Measurements from ENCODE around the gene CD2BP2. TPM values are rescaled to one million over a fixed set of nuclear protein-coding genes. Genes with fewer than 3 reads are reported as not detected.
"Not testable (repeated sequence)": the region's sequence is repeated elsewhere in the genome, so short reads cannot be mapped to it uniquely, and the experiment has no call there.

CD2BP2 gene
- total and polyA plus RNA-seq, 2 experiments from 2014 or later, result 38.5 to 50.0 TPM

- Histone ChIP-seq H3K4me1 (ENCODE audit: insufficient read depth) (peaks cover 19% of the 10 kb centered on the region), H4K20me1 (ENCODE audit: insufficient read depth) (no peaks in the 10 kb centered on the region), H3K27me3 (replicated peaks; ENCODE audit: insufficient read depth) (no peaks in the 10 kb centered on the region), H3K9me2 (ENCODE audit: insufficient read depth) (no peaks in the 10 kb centered on the region), H3K9ac (no peak overlapping the region), H3K4me2 (ENCODE audit: unreplicated experiment) (no peak overlapping the region), H2AFZ (no peak overlapping the region), H3K36me3 (ENCODE audit: low read depth) (peaks cover 13% of the 10 kb centered on the region; the same call in 1 of the 2 replicates), H3K79me2 (ENCODE audit: insufficient read depth) (peaks cover 29% of the 10 kb centered on the region), H3K9me3 (ENCODE audit: low read depth) (no peaks in the 10 kb centered on the region), H3F3A (ENCODE audit: insufficient read depth) (peaks cover 17% of the 10 kb centered on the region), H3K27ac (no peak overlapping the region), H3K4me3 (no peak overlapping the region)
- DNase-seq, result no peak
- in situ Hi-C loops (cut with MboI), result no loop called here
- WGBS, 2 experiments (ENCODE audit: low coverage in 1 of 2, low lambda C conversion rate in 2 of 2, missing lambda C conversion rate in 2 of 2), result 87 to 91% methylated on average over 3 of the region's 3 CpGs
- TF ChIP-seq EZH2phosphoT487 (IDR thresholded peaks at IDR 0.05; ENCODE audit: insufficient read depth, low read depth) (no peak), EZH2 (IDR thresholded peaks at IDR 0.05; ENCODE audit: insufficient read depth, poor library complexity, severe bottlenecking) (no peak)
Observed at GRCh38 chr16:30349675-30350074, 5.4 kb downstream of the CD2BP2 start.

DNA sequence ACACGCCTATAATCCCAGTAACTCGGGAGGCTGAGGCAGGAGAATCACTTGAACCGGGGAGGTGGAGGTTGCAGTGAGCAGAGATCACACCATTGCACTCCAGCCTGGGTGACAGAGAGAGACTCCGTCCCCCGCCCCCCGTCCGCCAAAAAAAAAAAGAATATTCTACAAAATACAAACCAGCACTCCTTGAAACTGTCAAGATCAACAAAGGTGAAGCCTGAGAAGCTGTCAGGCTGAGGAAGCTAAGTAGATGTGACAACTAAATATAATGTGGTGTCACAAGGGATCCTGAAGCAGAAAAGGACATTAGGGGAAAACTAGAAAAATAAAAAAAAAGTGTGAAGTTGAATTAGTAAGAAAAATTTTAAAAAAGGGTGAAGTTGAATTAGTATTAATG is 6.2 kb downstream of the CD2BP2 start:
- in situ Hi-C loops (cut with MboI), result no loop called here
- peaks cover 17% of the 10 kb centered on the region for H3F3A ChIP-seq (ENCODE audit: insufficient read depth)
- H3K9me3 ChIP-seq (ENCODE audit: low read depth), result no peaks in the 10 kb centered on the region

GRCh38 chr16:30348113-30348512 is 7.0 kb downstream of the CD2BP2 start:
- no peak overlapping the region for H2AFZ ChIP-seq
- in situ Hi-C loops (cut with MboI), result no loop called here
- H3K27me3 ChIP-seq (replicated peaks; ENCODE audit: insufficient read depth), result no peaks in the 10 kb centered on the region
- TF ChIP-seq EZH2phosphoT487 (IDR thresholded peaks at IDR 0.05; ENCODE audit: insufficient read depth, low read depth), result no peak
- no peak for TF ChIP-seq EZH2 (IDR thresholded peaks at IDR 0.05; ENCODE audit: insufficient read depth, poor library complexity, severe bottlenecking)
- no peaks in the 10 kb centered on the region for H3K9me3 ChIP-seq (ENCODE audit: low read depth)
- peaks cover 12% of the 10 kb centered on the region for H3K4me1 ChIP-seq (ENCODE audit: insufficient read depth)
- H3K4me2 ChIP-seq (ENCODE audit: unreplicated experiment), result no peak overlapping the region
- no peak overlapping the region for H3K27ac ChIP-seq
- H3K4me3 ChIP-seq, result no peak overlapping the region
- no peaks in the 10 kb centered on the region for H3K9me2 ChIP-seq (ENCODE audit: insufficient read depth)
- 95 to 98% methylated on average over 8 of the region's 8 CpGs for WGBS, 2 experiments (ENCODE audit: low coverage in 1 of 2, low lambda C conversion rate in 2 of 2, missing lambda C conversion rate in 2 of 2)
- H3K36me3 ChIP-seq (ENCODE audit: low read depth), result peaks cover 13% of the 10 kb centered on the region; the same call in 1 of the 2 replicates
- peaks cover 14% of the 10 kb centered on the region for H3K79me2 ChIP-seq (ENCODE audit: insufficient read depth)
- H4K20me1 ChIP-seq (ENCODE audit: insufficient read depth), result no peaks in the 10 kb centered on the region
- H3F3A ChIP-seq (ENCODE audit: insufficient read depth), result peaks cover 17% of the 10 kb centered on the region
- DNase-seq, result no peak
- H3K9ac ChIP-seq, result no peak overlapping the region

More for the DNA sequence above, 6.2 kb downstream of the CD2BP2 start:
- TF ChIP-seq EZH2phosphoT487 (IDR thresholded peaks at IDR 0.05; ENCODE audit: insufficient read depth, low read depth) (no peak), EZH2 (IDR thresholded peaks at IDR 0.05; ENCODE audit: insufficient read depth, poor library complexity, severe bottlenecking) (no peak)
- WGBS, 2 experiments (ENCODE audit: low coverage in 1 of 2, low lambda C conversion rate in 2 of 2, missing lambda C conversion rate in 2 of 2), result 99% methylated on average over 7 of the region's 7 CpGs
- no peaks in the 10 kb centered on the region for H4K20me1 ChIP-seq (ENCODE audit: insufficient read depth)
- no peak overlapping the region for H3K27ac ChIP-seq
- H3K4me2 ChIP-seq (ENCODE audit: unreplicated experiment), result no peak overlapping the region
- H3K4me3 ChIP-seq, result no peak overlapping the region
- H3K79me2 ChIP-seq (ENCODE audit: insufficient read depth), result peaks cover 21% of the 10 kb centered on the region
- H3K9me2 ChIP-seq (ENCODE audit: insufficient read depth), result no peaks in the 10 kb centered on the region
- no peak overlapping the region for H2AFZ ChIP-seq
- peaks cover 13% of the 10 kb centered on the region; the same call in 1 of the 2 replicates for H3K36me3 ChIP-seq (ENCODE audit: low read depth)
- DNase-seq, result no peak
- no peaks in the 10 kb centered on the region for H3K27me3 ChIP-seq (replicated peaks; ENCODE audit: insufficient read depth)
- no peak overlapping the region for H3K9ac ChIP-seq
- peaks cover 15% of the 10 kb centered on the region for H3K4me1 ChIP-seq (ENCODE audit: insufficient read depth)

DNA sequence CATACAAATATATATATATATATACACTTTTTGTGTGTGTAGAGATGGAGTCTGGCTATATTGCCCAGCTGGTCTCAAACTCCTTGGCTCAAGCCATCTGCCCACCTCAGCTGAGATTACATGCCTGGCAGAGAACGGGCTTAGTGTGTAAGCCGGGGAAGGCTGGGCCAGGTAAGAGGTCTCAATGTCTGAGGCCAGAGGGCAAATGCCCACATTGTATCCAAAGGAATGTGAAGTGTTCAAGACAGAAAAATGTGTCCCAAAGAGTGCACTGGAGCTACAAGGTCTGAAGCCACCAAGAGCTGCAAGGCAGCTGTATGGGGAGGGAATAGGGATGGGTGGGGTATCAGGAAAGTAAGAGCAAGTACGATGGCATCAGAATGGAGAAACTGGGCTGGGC is 8.8 kb downstream of the CD2BP2 start:
- no peaks in the 10 kb centered on the region for H4K20me1 ChIP-seq (ENCODE audit: insufficient read depth)
- DNase-seq, result no peak
- H3K4me1 ChIP-seq (ENCODE audit: insufficient read depth), result no peaks in the 10 kb centered on the region
- no peak for TF ChIP-seq EZH2 (IDR thresholded peaks at IDR 0.05; ENCODE audit: insufficient read depth, poor library complexity, severe bottlenecking)
- no peak for TF ChIP-seq EZH2phosphoT487 (IDR thresholded peaks at IDR 0.05; ENCODE audit: insufficient read depth, low read depth)
- H3K9me2 ChIP-seq (ENCODE audit: insufficient read depth), result no peaks in the 10 kb centered on the region
- no peak overlapping the region for H2AFZ ChIP-seq
- no peak overlapping the region for H3K4me3 ChIP-seq
- H3K27me3 ChIP-seq (replicated peaks; ENCODE audit: insufficient read depth), result no peaks in the 10 kb centered on the region
- in situ Hi-C loops (cut with MboI), result no loop called here
- H3K4me2 ChIP-seq (ENCODE audit: unreplicated experiment), result no peak overlapping the region
- H3K36me3 ChIP-seq (ENCODE audit: low read depth), result peaks cover 12% of the 10 kb centered on the region; the same call in 1 of the 2 replicates
- peaks cover 2% of the 10 kb centered on the region; the same call in 1 of the 2 replicates for H3K79me2 ChIP-seq (ENCODE audit: insufficient read depth)
- peaks cover 9% of the 10 kb centered on the region; the same call in 1 of the 2 replicates for H3F3A ChIP-seq (ENCODE audit: insufficient read depth)
- no peak overlapping the region for H3K27ac ChIP-seq
- WGBS, 2 experiments (ENCODE audit: low coverage in 1 of 2, low lambda C conversion rate in 2 of 2, missing lambda C conversion rate in 2 of 2), result 93 to 94% methylated on average over 3 of the region's 3 CpGs
- H3K9me3 ChIP-seq (ENCODE audit: low read depth), result no peaks in the 10 kb centered on the region
- no peak overlapping the region for H3K9ac ChIP-seq

- H4K20me1 ChIP-seq (ENCODE audit: insufficient read depth); H3K4me2 ChIP-seq (ENCODE audit: unreplicated experiment); H3K79me2 ChIP-seq (ENCODE audit: insufficient read depth); DNase-seq; in situ Hi-C loops (cut with MboI); H3F3A ChIP-seq (ENCODE audit: insufficient read depth); H2AFZ ChIP-seq; H3K9me2 ChIP-seq (ENCODE audit: insufficient read depth); H3K4me1 ChIP-seq (ENCODE audit: insufficient read depth); H3K27me3 ChIP-seq (replicated peaks; ENCODE audit: insufficient read depth); H3K27ac ChIP-seq; H3K36me3 ChIP-seq (ENCODE audit: low read depth); H3K9me3 ChIP-seq (ENCODE audit: low read depth); H3K9ac ChIP-seq; H3K4me3 ChIP-seq: not testable (repeated sequence)
- WGBS, 2 experiments (ENCODE audit: low coverage in 1 of 2, low lambda C conversion rate in 2 of 2, missing lambda C conversion rate in 2 of 2), result 89 to 96% methylated on average over 8 to 11 of the region's 11 CpGs
Observed at GRCh38 chr16:30343491-30343820, 11.7 kb downstream of the CD2BP2 start.

All from GM23248 (cell line).